22Rv1 (cell line): ENCODE results near the gene HSPA12A.

ENCODE experiments used
- H3K27ac ChIP-seq: fragments of 450-650 bp; 2 replicates; pipeline ENCODE4 v1.5.1; 2017
- CTCF ChIP-seq: fragments of 450-650 bp; IDR thresholded peaks from 2 replicates; pipeline ENCODE4 v1.5.1; 2017; ENCODE audit warnings: mild to moderate bottlenecking
- ZFX ChIP-seq: fragments of 450-650 bp; IDR thresholded peaks from 2 replicates; pipeline ENCODE4 v1.6.1; 2017; ENCODE audit warnings: antibody characterized with exemption, borderline replicate concordance

HSPA12A gene

GRCh38 chr10:116721547-116722392 is 20.6 kb downstream of the HSPA12A start:
- H3K27ac ChIP-seq: no peak overlapping the region
- TF ChIP-seq ZFX: no peak
- no peak for TF ChIP-seq CTCF

DNA sequence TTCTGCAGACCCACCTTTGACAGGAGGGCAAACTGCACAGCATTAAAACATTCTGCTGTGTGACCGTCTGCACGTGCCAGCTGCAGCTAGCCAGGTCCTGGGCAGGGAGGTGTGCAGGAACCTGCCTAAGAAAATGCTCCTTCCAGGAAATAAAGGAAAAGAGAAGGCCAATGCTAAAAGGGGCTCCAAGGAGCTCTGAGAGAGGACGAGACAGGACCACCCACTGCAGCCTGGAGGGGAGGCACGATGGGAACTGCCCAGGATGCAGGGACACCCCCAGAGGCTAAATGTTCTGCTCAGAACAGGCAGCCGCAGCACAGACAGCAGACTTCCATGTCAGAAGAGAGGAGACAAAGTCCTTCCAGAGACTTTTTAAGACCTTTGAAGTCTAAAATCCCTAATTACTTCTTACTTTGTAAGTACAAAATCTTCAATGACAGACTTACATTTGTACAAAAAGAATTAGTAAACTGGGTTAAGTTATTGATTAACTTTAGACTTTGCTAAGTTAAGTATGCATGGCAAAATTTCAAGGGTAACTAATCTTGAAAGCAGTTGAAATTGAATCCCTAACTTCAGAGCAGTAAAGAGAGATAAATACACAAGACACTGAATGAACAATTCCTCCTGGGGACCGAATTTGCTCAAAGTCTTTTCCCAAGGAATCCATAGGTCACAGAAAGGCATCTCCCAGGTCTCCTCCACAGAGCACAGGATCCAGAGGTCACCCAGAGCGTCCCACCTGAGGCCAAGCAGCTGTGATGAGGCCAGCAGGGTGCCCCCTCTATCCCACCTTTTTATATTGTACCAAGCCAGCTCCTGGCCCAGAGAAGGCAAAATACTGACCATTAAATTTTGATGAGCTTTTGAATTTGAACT is 21.5 kb downstream of the HSPA12A start:
- no peak for TF ChIP-seq ZFX
- TF ChIP-seq CTCF: no peak
- H3K27ac ChIP-seq: no peak overlapping the region

DNA sequence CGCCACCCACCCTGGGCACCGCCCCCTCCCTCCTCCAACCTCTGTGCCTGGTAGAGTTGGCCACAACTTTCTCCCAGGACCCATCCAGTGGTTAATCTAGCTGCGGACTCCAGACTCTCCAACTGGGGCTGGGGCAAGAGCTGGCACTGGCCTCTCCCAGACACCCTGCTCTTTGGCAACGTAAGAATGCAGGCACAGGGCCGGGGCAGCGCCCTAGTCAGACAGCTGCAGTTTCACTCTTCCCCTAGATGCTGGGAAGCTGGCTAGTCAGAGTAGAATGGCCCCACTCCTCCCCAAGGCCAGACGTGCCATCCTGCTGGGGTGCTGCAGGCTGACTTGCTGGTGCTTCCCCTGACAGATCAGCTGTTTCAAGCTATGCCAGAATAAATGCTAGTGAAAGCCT is 22.1 kb downstream of the HSPA12A start:
- no peak overlapping the region for H3K27ac ChIP-seq

GRCh38 chr10:116719804-116720203 is 22.6 kb downstream of the HSPA12A start:
- no peak for TF ChIP-seq ZFX
- no peak for TF ChIP-seq CTCF

More for the DNA sequence above, 22.1 kb downstream of the HSPA12A start:
- TF ChIP-seq CTCF (no peak), ZFX (no peak)

DNA sequence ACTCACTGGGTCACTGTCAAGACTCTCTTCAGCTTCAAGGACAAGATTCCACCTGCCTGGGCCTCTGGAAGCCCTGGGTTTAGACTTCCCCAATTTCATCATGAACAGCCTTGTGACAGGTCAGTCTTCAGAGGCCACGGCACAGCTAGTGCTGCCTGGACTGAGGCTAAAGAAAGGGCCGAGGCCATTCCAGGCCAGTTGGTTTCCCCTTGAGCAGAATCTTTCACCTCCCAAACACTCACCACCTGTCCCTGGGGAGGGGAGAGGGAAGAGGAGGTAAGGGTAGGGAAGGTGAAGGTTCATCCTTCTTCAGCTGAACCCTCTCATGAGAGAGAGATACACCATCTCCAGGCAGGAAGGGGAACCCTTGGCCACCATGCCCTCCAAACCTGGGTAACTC is 24.3 kb downstream of the HSPA12A start:
- H3K27ac ChIP-seq: no peak overlapping the region
- TF ChIP-seq ZFX: no peak
- TF ChIP-seq CTCF: no peak

More at GRCh38 chr10:116719804-116720203, 22.6 kb downstream of the HSPA12A start:
- H3K27ac ChIP-seq: no peak overlapping the region

GRCh38 chr10:116716381-116716780 is 26.0 kb downstream of the HSPA12A start:
- TF ChIP-seq ZFX (no peak), CTCF (no peak)
- H3K27ac ChIP-seq: no peak overlapping the region

- TF ChIP-seq CTCF: no peak
- no peak for TF ChIP-seq ZFX
- H3K27ac ChIP-seq: no peak overlapping the region
Observed at GRCh38 chr10:116715839-116716377, 26.5 kb downstream of the HSPA12A start.
